ENCODE measurements around the gene PODXL.

DNA sequence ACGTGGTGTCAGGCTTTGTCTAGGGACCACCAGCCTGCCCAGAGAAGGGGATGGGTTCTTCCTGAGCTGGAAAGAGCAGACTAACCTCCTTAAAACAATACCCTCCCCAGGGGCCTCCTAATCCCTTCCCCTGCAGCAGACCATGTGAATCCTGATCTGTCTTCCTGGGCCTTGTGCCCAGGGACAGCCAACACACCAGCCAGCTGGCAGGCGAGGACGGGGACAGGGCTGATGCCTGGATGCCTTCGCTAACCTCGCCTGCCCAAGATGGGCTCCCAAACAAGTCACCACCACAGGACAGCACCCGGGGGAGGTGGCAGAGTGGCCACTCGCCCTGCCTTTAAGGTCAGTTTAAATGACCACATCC, 17.6 kb downstream of the PODXL start:
- TF ChIP-seq POLR2A (IDR thresholded peaks at IDR 0.05) (no peak), POLR2AphosphoS5 (IDR thresholded peaks at IDR 0.05) (no peak)
- TF ChIP-seq, protein P1, sequence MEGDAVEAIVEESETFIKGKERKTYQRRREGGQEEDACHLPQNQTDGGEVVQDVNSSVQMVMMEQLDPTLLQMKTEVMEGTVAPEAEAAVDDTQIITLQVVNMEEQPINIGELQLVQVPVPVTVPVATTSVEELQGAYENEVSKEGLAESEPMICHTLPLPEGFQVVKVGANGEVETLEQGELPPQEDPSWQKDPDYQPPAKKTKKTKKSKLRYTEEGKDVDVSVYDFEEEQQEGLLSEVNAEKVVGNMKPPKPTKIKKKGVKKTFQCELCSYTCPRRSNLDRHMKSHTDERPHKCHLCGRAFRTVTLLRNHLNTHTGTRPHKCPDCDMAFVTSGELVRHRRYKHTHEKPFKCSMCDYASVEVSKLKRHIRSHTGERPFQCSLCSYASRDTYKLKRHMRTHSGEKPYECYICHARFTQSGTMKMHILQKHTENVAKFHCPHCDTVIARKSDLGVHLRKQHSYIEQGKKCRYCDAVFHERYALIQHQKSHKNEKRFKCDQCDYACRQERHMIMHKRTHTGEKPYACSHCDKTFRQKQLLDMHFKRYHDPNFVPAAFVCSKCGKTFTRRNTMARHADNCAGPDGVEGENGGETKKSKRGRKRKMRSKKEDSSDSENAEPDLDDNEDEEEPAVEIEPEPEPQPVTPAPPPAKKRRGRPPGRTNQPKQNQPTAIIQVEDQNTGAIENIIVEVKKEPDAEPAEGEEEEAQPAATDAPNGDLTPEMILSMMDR (IDR thresholded peaks at IDR 0.05) = no peak
